GM19043 (cell line): ENCODE results near the gene VDAC1.

ENCODE experiments used
- ATAC-seq: cut with Tn5 transposase; IDR thresholded peaks from one replicate; pipeline ENCODE4 v1.9.1; 2021; ENCODE audit warnings: low read depth; ENCODE audit not compliant: unreplicated experiment

Gene VDAC1

GRCh38 chr5:134025786-134026185 is 21.0 kb upstream of the VDAC1 start:
- ATAC-seq = no peak

GRCh38 chr5:134024811-134025210 is 20.0 kb upstream of the VDAC1 start:
- ATAC-seq = no peak

GRCh38 chr5:134022333-134022732 is 17.6 kb upstream of the VDAC1 start:
- ATAC-seq = no peak

- ATAC-seq = no peak
Observed at GRCh38 chr5:134020188-134020587, 15.4 kb upstream of the VDAC1 start.

- ATAC-seq = no peak
Observed at GRCh38 chr5:134019636-134020035, 14.9 kb upstream of the VDAC1 start.

- no peak for ATAC-seq
Observed at GRCh38 chr5:134018986-134019316, 14.2 kb upstream of the VDAC1 start.

- no peak for ATAC-seq
Observed at GRCh38 chr5:134018154-134018985, 13.6 kb upstream of the VDAC1 start.

GRCh38 chr5:134008266-134008749 is 3.5 kb upstream of the VDAC1 start:
- ATAC-seq = no peak

- no peak for ATAC-seq
Observed at GRCh38 chr5:134007581-134008265, 2.9 kb upstream of the VDAC1 start.

GRCh38 chr5:134006115-134006514 is 1.3 kb upstream of the VDAC1 start:
- ATAC-seq = no peak

- no peak for ATAC-seq
Observed at GRCh38 chr5:134005417-134006061, 764 bp upstream of the VDAC1 start.

GRCh38 chr5:134003817-134004625 is 754 bp downstream of the VDAC1 start:
- peak; percentile 24 for ATAC-seq

- ATAC-seq = no peak
Observed at GRCh38 chr5:134003064-134003816, 1.5 kb downstream of the VDAC1 start.

GRCh38 chr5:134001938-134002731 is 2.6 kb downstream of the VDAC1 start:
- ATAC-seq = no peak

- ATAC-seq = no peak
Observed at GRCh38 chr5:134000696-134001453, 3.9 kb downstream of the VDAC1 start.

GRCh38 chr5:134000091-134000511 is 4.7 kb downstream of the VDAC1 start:
- no peak for ATAC-seq

GRCh38 chr5:133998807-133999206 is 6.0 kb downstream of the VDAC1 start:
- ATAC-seq = no peak

GRCh38 chr5:133998042-133998441 is 6.7 kb downstream of the VDAC1 start:
- ATAC-seq = no peak
